Measurements from ENCODE around the gene PPP6R1.

The PPP6R1 gene, protein sequence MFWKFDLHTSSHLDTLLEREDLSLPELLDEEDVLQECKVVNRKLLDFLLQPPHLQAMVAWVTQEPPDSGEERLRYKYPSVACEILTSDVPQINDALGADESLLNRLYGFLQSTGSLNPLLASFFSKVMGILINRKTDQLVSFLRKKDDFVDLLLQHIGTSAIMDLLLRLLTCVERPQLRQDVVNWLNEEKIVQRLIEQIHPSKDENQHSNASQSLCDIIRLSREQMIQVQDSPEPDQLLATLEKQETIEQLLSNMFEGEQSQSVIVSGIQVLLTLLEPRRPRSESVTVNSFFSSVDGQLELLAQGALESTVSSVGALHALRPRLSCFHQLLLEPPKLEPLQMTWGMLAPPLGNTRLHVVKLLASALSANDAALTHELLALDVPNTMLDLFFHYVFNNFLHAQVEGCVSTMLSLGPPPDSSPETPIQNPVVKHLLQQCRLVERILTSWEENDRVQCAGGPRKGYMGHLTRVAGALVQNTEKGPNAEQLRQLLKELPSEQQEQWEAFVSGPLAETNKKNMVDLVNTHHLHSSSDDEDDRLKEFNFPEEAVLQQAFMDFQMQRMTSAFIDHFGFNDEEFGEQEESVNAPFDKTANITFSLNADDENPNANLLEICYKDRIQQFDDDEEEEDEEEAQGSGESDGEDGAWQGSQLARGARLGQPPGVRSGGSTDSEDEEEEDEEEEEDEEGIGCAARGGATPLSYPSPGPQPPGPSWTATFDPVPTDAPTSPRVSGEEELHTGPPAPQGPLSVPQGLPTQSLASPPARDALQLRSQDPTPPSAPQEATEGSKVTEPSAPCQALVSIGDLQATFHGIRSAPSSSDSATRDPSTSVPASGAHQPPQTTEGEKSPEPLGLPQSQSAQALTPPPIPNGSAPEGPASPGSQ

GRCh38 chr19:55258828-55259539 is at the start of gene PPP6R1:
TSS of gene PPP6R1 (minus strand) at chr19:55259017. CDS start at chr19:55247103, 11,914 bp downstream.
- DNase-seq = peak; percentile 93 to 95

- DNase-seq = no peak
These were observed 49.5 kb upstream of the PPP6R1 start for GRCh38 chr19:55308281-55308680.

GRCh38 chr19:55306712-55307111 is 47.9 kb upstream of the PPP6R1 start:
- no peak for DNase-seq

DNA sequence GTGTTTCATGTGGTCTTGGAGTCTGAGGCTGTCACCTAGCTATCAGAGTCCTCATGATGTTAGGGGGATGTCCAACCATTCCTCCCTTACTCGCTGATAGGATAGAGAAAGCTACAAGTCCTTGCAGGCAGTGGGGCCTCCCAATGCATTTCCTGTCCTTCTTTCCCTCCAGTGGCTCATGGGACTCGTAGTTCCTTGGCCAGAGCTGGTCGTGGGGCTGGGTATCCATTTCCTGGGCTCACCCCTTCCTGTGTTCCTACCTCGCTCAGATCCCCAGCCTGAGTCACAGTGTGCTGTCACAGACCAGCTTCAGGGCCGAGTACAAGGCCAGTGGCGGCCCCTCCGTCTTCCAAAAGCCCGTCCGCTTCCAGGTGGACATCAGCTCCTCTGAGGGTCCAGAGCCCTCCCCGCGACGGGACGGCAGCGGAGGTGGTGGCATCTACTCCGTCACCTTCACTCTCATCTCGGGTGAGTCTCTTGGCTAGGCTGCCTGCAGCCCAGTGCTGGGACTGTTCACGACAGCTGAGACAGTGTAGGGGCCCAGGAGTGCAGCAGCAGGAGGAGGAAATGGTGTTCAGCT is 47.3 kb upstream of the PPP6R1 start:
- DNase-seq = no peak

GRCh38 chr19:55305491-55305890 is 46.7 kb upstream of the PPP6R1 start:
- peak; percentile 51 to 69 for DNase-seq

GRCh38 chr19:55304980-55305379 is 46.2 kb upstream of the PPP6R1 start:
- DNase-seq = no peak

- DNase-seq = peak in 1 of 2 donors; percentile 37
These were observed 45.6 kb upstream of the PPP6R1 start for GRCh38 chr19:55304279-55304978.

DNA sequence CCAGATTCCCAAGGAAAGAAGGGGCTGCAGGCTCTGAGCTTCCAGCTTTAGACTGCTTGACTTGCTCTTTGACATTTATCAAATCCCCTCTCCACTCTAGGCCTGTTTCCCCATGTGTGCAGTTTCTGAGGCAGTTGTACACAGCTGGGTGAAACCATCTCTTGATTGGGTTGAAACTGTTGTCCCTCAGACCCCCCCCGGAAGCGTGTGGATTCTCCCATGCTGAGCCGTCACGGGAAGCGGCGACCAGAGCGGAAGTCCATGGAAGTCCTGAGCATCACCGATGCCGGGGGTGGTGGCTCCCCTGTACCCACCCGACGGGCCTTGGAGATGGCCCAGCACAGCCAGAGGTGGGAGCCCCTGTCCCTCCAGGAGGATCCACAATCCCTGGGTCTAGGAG is 44.7 kb upstream of the PPP6R1 start:
- no peak for DNase-seq

DNA sequence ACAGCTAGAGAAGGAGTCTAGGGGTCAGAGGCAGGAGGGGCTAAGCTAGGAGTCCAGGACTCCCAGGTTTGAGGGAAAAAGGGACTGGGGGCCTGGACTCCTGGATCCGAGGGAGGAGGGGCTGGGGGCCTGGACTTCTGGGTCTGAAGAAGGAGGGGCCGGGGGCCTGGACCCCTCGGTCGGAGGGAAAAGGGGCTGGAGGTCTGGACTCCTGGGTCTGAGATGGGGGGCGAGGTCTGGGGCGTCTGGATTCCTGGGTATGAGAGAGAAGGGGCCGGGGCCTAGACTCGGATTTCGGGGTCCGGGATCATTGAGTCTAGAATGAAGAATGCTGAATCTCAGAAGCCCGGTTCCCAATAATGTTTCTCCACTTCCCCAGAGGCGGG is 43.5 kb upstream of the PPP6R1 start:
- no peak for DNase-seq

- peak; percentile 92 to 93 for DNase-seq
These were observed 42.9 kb upstream of the PPP6R1 start for GRCh38 chr19:55301459-55302317.

DNA sequence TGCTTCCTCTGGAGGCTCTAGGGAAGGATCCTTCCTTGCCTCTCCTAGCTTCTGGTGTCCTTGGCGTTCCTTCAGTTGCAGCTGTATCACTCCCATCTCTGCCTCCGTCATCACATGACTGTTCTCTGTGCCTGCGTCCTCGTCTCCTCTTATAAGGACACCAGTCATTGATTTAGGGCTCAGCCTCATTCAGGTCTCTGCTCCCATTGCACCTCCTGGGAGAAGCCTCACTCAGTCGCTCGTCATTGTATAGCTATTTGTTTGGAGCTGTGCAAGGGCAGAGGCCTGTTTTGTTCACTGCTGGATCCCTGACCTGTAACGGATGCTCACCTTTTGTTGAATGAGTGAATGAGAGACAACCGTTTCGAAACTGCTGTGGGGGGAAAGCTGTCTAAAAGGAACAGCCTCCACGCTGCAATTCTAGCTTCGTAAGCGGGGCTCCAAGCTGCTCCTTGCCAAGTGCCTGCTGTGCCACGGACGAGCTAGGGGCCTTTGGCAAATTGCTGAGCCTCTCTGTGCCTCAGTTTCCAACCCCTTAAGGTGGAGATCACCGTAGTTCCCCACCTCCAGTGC is 42.2 kb upstream of the PPP6R1 start:
- no peak for DNase-seq

GRCh38 chr19:55299991-55300390 is 41.2 kb upstream of the PPP6R1 start:
- DNase-seq = no peak

- no peak for DNase-seq
These were observed 38.5 kb upstream of the PPP6R1 start for GRCh38 chr19:55297267-55297666.

- no peak for DNase-seq
These were observed 30.4 kb upstream of the PPP6R1 start for GRCh38 chr19:55289117-55289796.

DNA sequence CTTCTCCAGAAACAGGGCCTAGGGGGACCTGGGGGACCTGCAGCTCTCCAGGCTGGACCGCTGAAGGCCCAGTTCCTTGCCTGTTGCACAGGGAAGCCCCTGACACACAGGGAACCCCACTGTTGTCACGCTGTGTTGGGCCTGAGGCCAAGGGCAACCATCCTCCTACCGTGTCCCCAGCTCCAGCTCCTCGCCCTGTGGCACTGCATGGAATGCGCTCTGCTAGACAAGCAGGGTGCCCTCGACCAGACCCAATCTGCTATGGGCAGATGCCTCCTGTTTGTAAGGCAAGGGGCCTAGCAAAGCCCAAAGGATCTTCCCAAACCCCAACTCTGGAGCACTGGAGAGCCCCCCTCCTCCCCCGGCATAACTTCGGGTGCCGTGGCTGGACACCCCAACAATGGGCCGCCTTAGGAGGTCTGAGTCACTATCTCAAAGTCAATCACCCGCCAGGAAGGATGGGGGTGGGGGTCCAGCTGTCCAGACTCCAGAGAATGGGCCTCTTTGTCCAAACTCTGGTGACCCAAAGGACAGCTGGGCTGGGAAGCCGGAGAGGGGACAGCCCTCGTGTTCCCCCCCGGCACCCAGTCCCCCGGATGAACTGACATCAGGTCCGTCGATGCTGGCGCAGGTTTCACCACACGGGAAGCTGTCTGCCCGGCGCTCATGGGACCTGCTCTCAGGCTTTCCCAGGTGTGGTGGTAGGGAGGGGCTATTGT is 28.7 kb upstream of the PPP6R1 start:
- DNase-seq = no peak

DNA sequence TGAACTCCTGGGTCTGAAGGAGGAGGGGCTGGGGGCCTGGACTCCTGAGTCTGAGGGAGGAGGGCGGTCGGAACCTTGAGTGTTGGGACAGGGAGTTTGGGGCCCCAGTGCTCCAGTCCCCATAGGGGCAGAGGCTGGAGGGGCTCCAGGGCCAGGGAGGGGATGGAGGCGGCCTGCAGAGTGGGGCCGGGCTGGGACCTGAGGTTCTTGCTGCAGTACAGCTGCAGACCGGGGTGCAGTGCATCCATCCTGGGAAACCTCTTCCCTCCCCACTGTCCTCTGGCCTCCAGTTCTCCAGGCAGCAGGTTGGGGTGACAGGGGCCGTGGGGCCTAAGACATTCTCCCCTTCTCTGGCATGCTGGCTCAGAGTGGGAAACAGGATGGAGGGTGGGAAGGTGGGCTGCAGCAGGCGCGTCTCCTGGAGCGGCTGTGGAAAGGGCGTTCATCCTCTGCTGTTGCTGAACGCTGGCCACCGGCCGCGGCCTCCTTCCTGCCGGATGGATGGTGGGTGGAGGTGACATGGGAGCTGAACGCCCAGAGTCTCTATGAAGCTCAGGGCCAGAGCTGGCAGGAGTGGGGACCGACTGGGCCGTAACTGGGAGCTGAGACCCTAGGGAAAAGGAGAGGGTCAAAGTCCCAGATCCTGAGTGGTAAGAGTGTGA is 26.5 kb upstream of the PPP6R1 start:
- DNase-seq = no peak

- DNase-seq = no peak
These were observed 25.7 kb upstream of the PPP6R1 start for GRCh38 chr19:55284405-55285058.
